ENCODE results near the gene ZNF407. TPM values are rescaled to one million over a fixed set of nuclear protein-coding genes. Genes with fewer than 3 reads are reported as not detected.
"Not testable (repeated sequence)": the region's sequence is repeated elsewhere in the genome, so short reads cannot be mapped to it uniquely, and the experiment has no call there.

Gene ZNF407
- total RNA-seq, 1 experiment from 2014 or later = 18.1 TPM

DNA sequence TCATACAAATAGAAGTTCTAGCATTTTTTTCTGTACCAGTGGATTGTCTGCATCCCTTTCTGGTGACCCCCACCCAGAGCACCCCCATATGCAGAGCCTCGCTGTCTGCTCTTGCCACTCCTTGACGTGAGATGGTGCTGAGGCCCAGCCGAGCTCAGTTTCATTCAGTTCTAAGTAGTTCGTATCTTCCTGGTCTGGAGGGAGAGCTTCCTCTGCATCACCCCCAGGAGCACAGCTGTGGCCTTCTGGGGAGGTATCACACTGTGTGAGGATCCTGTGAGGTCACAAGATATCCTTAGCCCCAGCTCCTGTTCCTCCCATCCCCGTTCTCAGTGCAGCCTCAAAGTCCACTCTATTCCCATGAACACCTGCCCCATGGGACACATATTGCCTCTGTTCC lies 478.6 kb downstream of the ZNF407 start:
- Histone ChIP-seq H3K4me1 (ENCODE audit: low read length) (peaks cover 3% of the 10 kb centered on the region), H4K20me1 (ENCODE audit: insufficient read depth, low read depth, low read length) (no peaks in the 10 kb centered on the region), H3K36me3 (ENCODE audit: insufficient read depth, low read length) (no peaks in the 10 kb centered on the region), H3K9ac (ENCODE audit: low read length) (no peak overlapping the region), H3K4me3 (ENCODE audit: low read length) (no peak overlapping the region), H3K27me3 (ENCODE audit: low read length) (peaks cover 2% of the 10 kb centered on the region; the same call in 1 of the 2 replicates), H3K27ac (ENCODE audit: low read length) (no peak overlapping the region), H2AFZ (ENCODE audit: low read length) (no peak overlapping the region), H3K9me2 (replicated peaks; ENCODE audit: insufficient read depth, low read length) (no peaks in the 10 kb centered on the region; the same call in 1 of the 2 replicates), H3K4me2 (ENCODE audit: low read depth, low read length, poor library complexity, severe bottlenecking) (no peak overlapping the region), H3K79me2 (ENCODE audit: low read length) (no peaks in the 10 kb centered on the region), H3K9me3 (ENCODE audit: low read length) (peaks cover 5% of the 10 kb centered on the region; the same call in 1 of the 2 replicates)
- no peak for DNase-seq

DNA sequence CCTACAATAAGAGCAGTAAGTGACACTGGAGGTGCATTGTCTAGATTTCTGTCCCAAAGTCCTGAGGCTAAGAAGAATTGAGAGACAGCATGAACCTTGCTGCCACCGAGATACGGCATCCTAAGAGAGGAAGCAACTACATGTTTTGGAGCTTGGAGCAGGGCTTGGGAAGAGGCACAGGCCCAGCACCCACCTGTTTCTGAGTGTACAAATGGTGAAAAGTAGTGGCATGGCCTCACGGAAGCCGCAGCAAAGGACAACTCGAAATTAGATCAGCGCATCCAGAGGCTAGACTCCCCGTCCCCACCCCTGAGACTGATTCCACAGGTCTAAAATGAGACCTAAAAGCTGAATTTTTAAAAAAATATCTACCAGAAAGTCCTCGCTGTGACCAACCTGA lies 483.8 kb downstream of the ZNF407 start:
- no peaks in the 10 kb centered on the region for H4K20me1 ChIP-seq (ENCODE audit: insufficient read depth, low read depth, low read length)

GRCh38 chr18:75083131-75083530 lies 485.5 kb downstream of the ZNF407 start:
- Histone ChIP-seq H3K27me3 (ENCODE audit: low read length) (no peaks in the 10 kb centered on the region), H3K27ac (ENCODE audit: low read length) (no peak overlapping the region), H3K4me1 (ENCODE audit: low read length) (no peaks in the 10 kb centered on the region), H4K20me1 (ENCODE audit: insufficient read depth, low read depth, low read length) (no peaks in the 10 kb centered on the region), H3K36me3 (ENCODE audit: insufficient read depth, low read length) (no peaks in the 10 kb centered on the region), H3K4me3 (ENCODE audit: low read length) (no peak overlapping the region), H3K79me2 (ENCODE audit: low read length) (no peaks in the 10 kb centered on the region), H3K9me2 (replicated peaks; ENCODE audit: insufficient read depth, low read length) (no peaks in the 10 kb centered on the region), H3K9ac (ENCODE audit: low read length) (no peak overlapping the region), H3K4me2 (ENCODE audit: low read depth, low read length, poor library complexity, severe bottlenecking) (no peak overlapping the region), H3K9me3 (ENCODE audit: low read length) (peaks cover under 1% of the 10 kb centered on the region), H2AFZ (ENCODE audit: low read length) (no peak overlapping the region)
- DNase-seq = no peak

More for the DNA sequence above, 483.8 kb downstream of the ZNF407 start:
- Histone ChIP-seq H3K79me2 (ENCODE audit: low read length) (no peaks in the 10 kb centered on the region), H3K4me2 (ENCODE audit: low read depth, low read length, poor library complexity, severe bottlenecking) (no peak overlapping the region), H3K36me3 (ENCODE audit: insufficient read depth, low read length) (no peaks in the 10 kb centered on the region), H3K27ac (ENCODE audit: low read length) (no peak overlapping the region), H3K9ac (ENCODE audit: low read length) (no peak overlapping the region), H3K4me3 (ENCODE audit: low read length) (no peak overlapping the region), H3K9me2 (replicated peaks; ENCODE audit: insufficient read depth, low read length) (no peaks in the 10 kb centered on the region; the same call in 1 of the 2 replicates), H3K4me1 (ENCODE audit: low read length) (no peaks in the 10 kb centered on the region), H2AFZ (ENCODE audit: low read length) (no peak overlapping the region), H3K9me3 (ENCODE audit: low read length) (peaks cover 5% of the 10 kb centered on the region), H3K27me3 (ENCODE audit: low read length) (peaks cover 2% of the 10 kb centered on the region; the same call in 1 of the 2 replicates)
- DNase-seq = no peak

DNA sequence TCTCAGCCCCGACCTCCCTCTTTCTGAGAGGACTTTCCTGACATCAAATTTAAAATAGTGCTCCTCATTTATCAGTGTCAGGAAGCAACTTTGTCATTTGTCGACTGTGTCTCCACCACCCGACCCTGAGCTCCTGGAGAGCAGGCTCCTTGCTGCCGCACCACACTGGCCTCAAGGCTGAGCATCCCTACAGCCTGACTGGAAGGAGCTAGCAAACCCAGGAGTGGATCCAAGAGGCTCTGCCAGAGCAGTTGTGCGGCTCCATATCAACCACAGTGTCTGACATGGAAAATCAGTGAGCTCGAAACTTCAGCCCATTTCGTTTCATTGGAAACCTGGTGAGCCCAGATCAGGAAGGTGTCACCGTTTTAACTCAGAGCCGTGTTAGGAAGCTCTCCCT lies 486.1 kb downstream of the ZNF407 start:
- DNase-seq = no peak
- no peaks in the 10 kb centered on the region for H4K20me1 ChIP-seq (ENCODE audit: insufficient read depth, low read depth, low read length)
- H3K27me3 ChIP-seq (ENCODE audit: low read length) = no peaks in the 10 kb centered on the region

GRCh38 chr18:75085676-75086075 lies 488.0 kb downstream of the ZNF407 start:
- not testable (repeated sequence) for H3K9ac ChIP-seq (ENCODE audit: low read length)

More for the DNA sequence above, 486.1 kb downstream of the ZNF407 start:
- Histone ChIP-seq H3K4me1 (ENCODE audit: low read length) (no peaks in the 10 kb centered on the region), H3K9me3 (ENCODE audit: low read length) (no peaks in the 10 kb centered on the region; the same call in 1 of the 2 replicates), H3K4me3 (ENCODE audit: low read length) (no peak overlapping the region), H3K9me2 (replicated peaks; ENCODE audit: insufficient read depth, low read length) (no peaks in the 10 kb centered on the region), H3K36me3 (ENCODE audit: insufficient read depth, low read length) (no peaks in the 10 kb centered on the region), H3K4me2 (ENCODE audit: low read depth, low read length, poor library complexity, severe bottlenecking) (no peak overlapping the region), H3K27ac (ENCODE audit: low read length) (no peak overlapping the region), H2AFZ (ENCODE audit: low read length) (no peak overlapping the region), H3K79me2 (ENCODE audit: low read length) (no peaks in the 10 kb centered on the region), H3K9ac (ENCODE audit: low read length) (no peak overlapping the region)

DNA sequence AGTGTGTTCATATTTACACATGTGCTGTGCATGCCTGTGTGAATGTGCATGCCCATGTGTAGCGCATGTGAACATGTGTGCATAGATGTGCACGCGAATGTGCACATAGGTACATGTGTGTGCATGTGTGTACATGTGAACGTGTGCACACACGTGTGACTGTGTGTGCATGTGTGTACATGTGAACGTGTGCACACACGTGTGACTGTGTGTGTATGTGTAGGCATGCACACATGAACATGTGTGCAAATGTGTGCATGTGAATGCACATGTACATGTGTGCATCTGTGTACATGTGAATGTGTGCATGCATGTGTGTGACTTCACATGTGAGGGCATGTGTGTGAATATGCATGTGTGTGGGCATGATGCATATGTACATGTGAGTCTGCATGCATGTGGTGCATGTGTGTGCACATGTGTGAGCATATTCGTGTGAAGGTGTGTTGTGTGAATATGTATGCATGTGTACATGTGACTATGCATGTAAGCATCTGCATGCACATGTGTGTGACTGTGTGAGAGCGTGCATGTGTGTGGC lies 488.9 kb downstream of the ZNF407 start:
- Histone ChIP-seq H3K4me3 (ENCODE audit: low read length) (no peak overlapping the region), H3K9me2 (replicated peaks; ENCODE audit: insufficient read depth, low read length) (no peaks in the 10 kb centered on the region), H3K4me1 (ENCODE audit: low read length) (no peaks in the 10 kb centered on the region), H2AFZ (ENCODE audit: low read length) (no peak overlapping the region), H3K4me2 (ENCODE audit: low read depth, low read length, poor library complexity, severe bottlenecking) (no peak overlapping the region), H4K20me1 (ENCODE audit: insufficient read depth, low read depth, low read length) (no peaks in the 10 kb centered on the region), H3K27ac (ENCODE audit: low read length) (no peak overlapping the region), H3K27me3 (ENCODE audit: low read length) (no peaks in the 10 kb centered on the region), H3K79me2 (ENCODE audit: low read length) (no peaks in the 10 kb centered on the region), H3K36me3 (ENCODE audit: insufficient read depth, low read length) (no peaks in the 10 kb centered on the region), H3K9ac (ENCODE audit: low read length) (no peak overlapping the region), H3K9me3 (ENCODE audit: low read length) (no peaks in the 10 kb centered on the region; the same call in 1 of the 2 replicates)
- DNase-seq = no peak

More at GRCh38 chr18:75085676-75086075, 488.0 kb downstream of the ZNF407 start:
- not testable (repeated sequence) for H3K27me3 ChIP-seq (ENCODE audit: low read length); H3K4me1 ChIP-seq (ENCODE audit: low read length); H3K36me3 ChIP-seq (ENCODE audit: insufficient read depth, low read length); H3K9me2 ChIP-seq (replicated peaks; ENCODE audit: insufficient read depth, low read length); H4K20me1 ChIP-seq (ENCODE audit: insufficient read depth, low read depth, low read length); DNase-seq; H3K27ac ChIP-seq (ENCODE audit: low read length); H3K9me3 ChIP-seq (ENCODE audit: low read length); H3K4me2 ChIP-seq (ENCODE audit: low read depth, low read length, poor library complexity, severe bottlenecking); H3K4me3 ChIP-seq (ENCODE audit: low read length); H2AFZ ChIP-seq (ENCODE audit: low read length); H3K79me2 ChIP-seq (ENCODE audit: low read length)

- no peaks in the 10 kb centered on the region; the same call in 1 of the 2 replicates for H3K9me3 ChIP-seq (ENCODE audit: low read length)
- H3K79me2 ChIP-seq (ENCODE audit: low read length) = no peaks in the 10 kb centered on the region
- no peaks in the 10 kb centered on the region for H4K20me1 ChIP-seq (ENCODE audit: insufficient read depth, low read depth, low read length)
- DNase-seq = no peak
- H3K4me1 ChIP-seq (ENCODE audit: low read length) = no peaks in the 10 kb centered on the region
- H3K4me2 ChIP-seq (ENCODE audit: low read depth, low read length, poor library complexity, severe bottlenecking) = no peak overlapping the region
- no peak overlapping the region for H2AFZ ChIP-seq (ENCODE audit: low read length)
- no peak overlapping the region for H3K27ac ChIP-seq (ENCODE audit: low read length)
- no peak overlapping the region for H3K9ac ChIP-seq (ENCODE audit: low read length)
- H3K4me3 ChIP-seq (ENCODE audit: low read length) = no peak overlapping the region
- H3K27me3 ChIP-seq (ENCODE audit: low read length) = no peaks in the 10 kb centered on the region
- no peaks in the 10 kb centered on the region for H3K36me3 ChIP-seq (ENCODE audit: insufficient read depth, low read length)
- no peaks in the 10 kb centered on the region for H3K9me2 ChIP-seq (replicated peaks; ENCODE audit: insufficient read depth, low read length)
These were observed 489.7 kb downstream of the ZNF407 start for GRCh38 chr18:75087119-75088020.

- Histone ChIP-seq H3K4me1 (ENCODE audit: low read length) (no peaks in the 10 kb centered on the region), H3K4me2 (ENCODE audit: low read depth, low read length, poor library complexity, severe bottlenecking) (no peak overlapping the region), H3K4me3 (ENCODE audit: low read length) (no peak overlapping the region), H2AFZ (ENCODE audit: low read length) (no peak overlapping the region), H3K79me2 (ENCODE audit: low read length) (no peaks in the 10 kb centered on the region), H3K9me2 (replicated peaks; ENCODE audit: insufficient read depth, low read length) (no peaks in the 10 kb centered on the region), H4K20me1 (ENCODE audit: insufficient read depth, low read depth, low read length) (no peaks in the 10 kb centered on the region), H3K27ac (ENCODE audit: low read length) (no peak overlapping the region), H3K9ac (ENCODE audit: low read length) (no peak overlapping the region), H3K36me3 (ENCODE audit: insufficient read depth, low read length) (no peaks in the 10 kb centered on the region), H3K27me3 (ENCODE audit: low read length) (no peaks in the 10 kb centered on the region), H3K9me3 (ENCODE audit: low read length) (no peaks in the 10 kb centered on the region; the same call in 1 of the 2 replicates)
- no peak for DNase-seq
These were observed 490.4 kb downstream of the ZNF407 start for GRCh38 chr18:75088021-75088506.

All from Karpas-422 (cell line).